Measurements from ENCODE around the gene ATG7.

GRCh38 chr3:11465744-11466616 is 193.8 kb downstream of the ATG7 start:
- TF ChIP-seq, protein P1, sequence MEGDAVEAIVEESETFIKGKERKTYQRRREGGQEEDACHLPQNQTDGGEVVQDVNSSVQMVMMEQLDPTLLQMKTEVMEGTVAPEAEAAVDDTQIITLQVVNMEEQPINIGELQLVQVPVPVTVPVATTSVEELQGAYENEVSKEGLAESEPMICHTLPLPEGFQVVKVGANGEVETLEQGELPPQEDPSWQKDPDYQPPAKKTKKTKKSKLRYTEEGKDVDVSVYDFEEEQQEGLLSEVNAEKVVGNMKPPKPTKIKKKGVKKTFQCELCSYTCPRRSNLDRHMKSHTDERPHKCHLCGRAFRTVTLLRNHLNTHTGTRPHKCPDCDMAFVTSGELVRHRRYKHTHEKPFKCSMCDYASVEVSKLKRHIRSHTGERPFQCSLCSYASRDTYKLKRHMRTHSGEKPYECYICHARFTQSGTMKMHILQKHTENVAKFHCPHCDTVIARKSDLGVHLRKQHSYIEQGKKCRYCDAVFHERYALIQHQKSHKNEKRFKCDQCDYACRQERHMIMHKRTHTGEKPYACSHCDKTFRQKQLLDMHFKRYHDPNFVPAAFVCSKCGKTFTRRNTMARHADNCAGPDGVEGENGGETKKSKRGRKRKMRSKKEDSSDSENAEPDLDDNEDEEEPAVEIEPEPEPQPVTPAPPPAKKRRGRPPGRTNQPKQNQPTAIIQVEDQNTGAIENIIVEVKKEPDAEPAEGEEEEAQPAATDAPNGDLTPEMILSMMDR (optimal IDR thresholded peaks at IDR 0.05 in 1 of 3, IDR thresholded peaks at IDR 0.05 in 1 of 3, conservative IDR thresholded peaks at IDR 0.05 in 1 of 3; ENCODE audit: extremely low read depth in 1 of 3, insufficient read depth in 2 of 3, low read length in 3 of 3): no peak
- TF ChIP-seq EZH2 (IDR thresholded peaks at IDR 0.05; ENCODE audit: low read length): no peak

Measured in keratinocyte (primary cell).